Stimulated activated CD4-positive, alpha-beta T cell treated with anti-CD3 and anti-CD28 coated beads, Interleukin-15, amount 100 ng/mL, for 48 hours (primary cell): Measurements from ENCODE around the gene NAT10.
A peak's percentile ranks its signal among the peaks of the same experiment; 100 is the strongest.
"Not testable (repeated sequence)": the region's sequence is repeated elsewhere in the genome, so short reads cannot be mapped to it uniquely, and the experiment has no call there.

ENCODE experiments used
- DNase-seq, 2 donors: peaks; one replicate each; pipeline ENCODE4 v3.0.0-alpha.2; 2020; ENCODE audit warnings: low read depth in 2 of 2

The NAT10 gene

GRCh38 chr11:34105079-34105956, at the start of gene NAT10:
Gene NAT10, plus strand, starts transcription at chr11:34105629. Its CDS starts 2,597 bp downstream, at chr11:34108226.
- DNase-seq = peak; percentile 93 to 97

DNA sequence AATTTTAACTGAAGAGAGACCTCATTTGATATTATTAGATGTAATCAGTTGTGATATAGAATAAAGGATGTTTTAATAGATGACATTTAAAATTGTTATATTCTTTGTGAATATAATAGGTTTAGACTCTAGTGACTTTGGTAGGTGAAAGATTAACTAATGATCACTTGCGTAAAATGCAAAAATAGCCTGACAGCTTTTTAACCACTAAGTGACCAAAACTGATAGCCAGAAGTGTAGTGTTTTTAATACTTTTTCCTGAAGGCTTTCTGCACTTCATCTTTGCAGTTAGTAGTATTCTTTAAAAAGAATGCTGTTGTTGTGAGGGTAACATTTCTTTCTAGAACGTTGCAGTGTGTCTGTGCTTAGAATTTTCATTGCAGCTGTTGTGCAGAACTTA, 48.8 kb upstream of the NAT10 start:
- DNase-seq = no peak

- DNase-seq = no peak
Measured at GRCh38 chr11:34063061-34063795, 42.2 kb upstream of the NAT10 start.

DNA sequence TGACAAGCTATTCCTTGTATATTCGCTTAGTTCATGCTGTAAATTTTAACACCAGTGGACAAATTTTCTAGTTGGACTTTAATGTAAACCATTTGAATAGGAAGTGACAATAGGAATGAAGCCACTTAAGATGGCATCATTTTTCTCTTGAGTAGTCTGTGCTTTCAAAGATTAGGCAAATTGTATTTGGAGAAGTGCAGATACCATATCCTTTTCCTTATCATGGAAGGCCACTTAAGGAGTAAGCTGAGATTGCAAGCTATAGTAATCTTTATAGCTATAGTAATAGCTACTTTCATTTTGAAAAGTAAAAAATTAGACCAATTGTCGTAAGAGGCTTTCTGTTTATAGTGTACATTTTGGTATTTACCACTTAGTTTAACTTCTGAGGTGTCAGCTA, 41.1 kb upstream of the NAT10 start:
- no peak for DNase-seq

DNA sequence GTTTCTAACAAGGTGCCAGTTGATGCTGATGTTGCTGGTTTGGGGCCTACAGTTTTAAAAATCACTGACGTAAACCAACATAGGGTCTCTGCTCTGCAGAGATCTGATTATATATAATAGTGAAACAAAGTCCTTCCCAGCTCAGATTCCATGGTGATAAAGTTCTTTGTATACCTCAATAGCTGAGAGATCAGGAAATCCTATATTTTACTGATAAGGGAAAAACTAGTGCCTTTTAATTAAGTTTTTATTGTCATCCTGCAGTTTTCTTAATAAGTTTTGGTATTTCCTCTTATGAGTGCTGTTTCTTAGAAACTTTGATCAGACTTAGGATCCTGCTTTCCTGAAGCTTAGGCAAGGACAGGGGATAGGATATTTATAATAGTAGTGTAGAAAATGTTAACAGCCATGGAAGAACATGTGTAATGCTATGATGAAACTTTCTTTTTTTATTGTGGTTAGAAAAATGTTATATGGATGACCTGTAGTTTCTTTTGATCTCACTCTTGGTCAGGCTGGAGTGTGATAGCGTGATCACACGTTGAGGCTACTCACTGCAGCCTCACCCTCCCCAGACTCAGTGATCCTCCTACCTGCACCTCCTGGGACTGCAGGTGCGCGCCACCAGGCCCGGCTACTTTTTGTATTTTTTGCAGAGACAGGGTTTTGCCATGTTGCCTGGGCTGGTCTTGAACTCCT, 39.8 kb upstream of the NAT10 start:
- DNase-seq = peak; percentile 13 to 16

GRCh38 chr11:34066766-34067165, 38.7 kb upstream of the NAT10 start:
- DNase-seq = not testable (repeated sequence)

DNA sequence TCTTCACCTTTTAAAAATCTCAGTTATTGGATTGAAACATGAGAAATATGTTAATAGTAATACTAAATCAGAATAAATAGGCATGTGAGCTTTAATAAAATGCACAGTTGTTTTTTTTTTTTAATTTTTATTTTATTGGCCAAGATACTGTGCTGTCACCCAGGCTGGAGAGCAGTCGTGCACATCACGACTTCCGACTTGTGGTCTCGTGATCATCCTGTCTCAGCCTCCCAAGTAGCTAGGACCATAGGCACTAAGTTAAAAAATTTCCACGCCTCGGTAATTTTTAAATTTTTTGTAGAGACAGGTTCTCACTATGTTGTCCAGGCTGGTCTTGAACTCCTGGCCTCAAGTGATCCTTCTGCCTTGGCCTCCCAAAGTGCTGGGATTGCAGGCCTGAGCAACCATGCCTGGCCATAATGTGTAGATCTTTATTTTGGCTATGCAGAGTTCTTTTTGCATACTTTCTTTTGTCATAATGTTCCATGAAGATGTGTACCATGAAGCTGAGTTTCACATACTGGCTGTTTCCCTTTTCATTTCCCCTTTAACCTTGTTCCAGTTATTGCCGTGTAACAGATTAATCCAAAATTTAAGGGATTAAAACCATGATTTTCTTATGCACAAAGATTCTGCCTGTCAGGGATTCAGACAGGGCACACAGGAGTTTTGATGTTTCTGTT, 37.9 kb upstream of the NAT10 start:
- no peak for DNase-seq

DNA sequence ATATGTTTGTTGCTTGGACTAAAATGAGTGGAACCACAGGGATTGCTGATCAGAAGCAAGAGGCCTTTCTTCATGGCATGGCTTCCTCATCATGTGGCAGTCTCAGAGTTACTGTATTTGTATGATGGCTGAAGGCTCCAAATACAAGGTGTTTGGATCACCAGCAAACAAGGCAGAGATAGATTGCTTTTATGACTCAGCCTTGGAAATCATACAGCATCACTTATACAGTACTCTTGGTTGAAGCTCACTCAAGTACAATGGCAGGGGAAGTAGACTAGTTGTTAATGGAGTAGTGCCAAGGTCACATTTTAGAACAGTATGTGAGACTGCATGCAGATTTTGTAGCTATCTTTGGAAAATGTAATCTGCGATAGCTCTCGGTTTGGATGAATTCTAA, 37.3 kb upstream of the NAT10 start:
- no peak for DNase-seq

DNA sequence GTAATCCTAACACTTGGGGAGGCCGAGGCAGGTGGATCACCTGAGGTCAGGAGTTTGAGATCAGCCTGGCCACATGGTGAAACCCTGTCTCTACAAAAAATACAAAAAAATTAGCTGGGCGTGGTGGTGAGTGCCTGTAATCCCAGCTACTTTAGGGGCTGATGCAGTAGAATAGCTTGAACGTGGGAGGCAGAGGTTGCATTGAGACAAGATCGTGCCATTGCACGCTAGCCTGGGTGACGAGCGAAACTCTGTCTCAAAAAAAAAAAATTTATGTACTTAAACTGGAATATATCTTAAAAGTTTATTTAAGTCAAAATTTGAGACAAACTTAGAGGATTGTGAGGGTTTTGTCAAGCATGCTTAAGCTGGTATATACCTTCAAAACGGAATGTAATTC, 34.1 kb upstream of the NAT10 start:
- not testable (repeated sequence) for DNase-seq

GRCh38 chr11:34072041-34072440, 33.4 kb upstream of the NAT10 start:
- no peak for DNase-seq

DNA sequence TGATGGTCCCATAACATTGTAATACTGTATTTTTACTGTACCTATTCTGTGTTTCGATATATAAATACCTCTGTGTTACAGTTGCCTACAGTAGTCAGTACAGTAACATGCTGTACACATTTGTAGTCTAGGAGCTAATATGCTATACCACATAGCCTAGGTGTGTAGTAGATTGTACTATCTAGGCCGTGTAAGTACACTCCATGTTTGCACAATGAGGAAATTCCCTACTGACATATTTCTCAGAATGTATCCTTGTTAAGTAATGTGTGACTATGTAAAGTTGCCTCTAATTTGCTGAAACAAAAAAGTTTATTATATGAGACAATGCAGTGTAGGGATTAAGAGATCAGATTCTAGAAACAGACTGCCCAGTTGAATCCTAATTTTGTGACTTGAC, 32.6 kb upstream of the NAT10 start:
- DNase-seq = no peak

DNA sequence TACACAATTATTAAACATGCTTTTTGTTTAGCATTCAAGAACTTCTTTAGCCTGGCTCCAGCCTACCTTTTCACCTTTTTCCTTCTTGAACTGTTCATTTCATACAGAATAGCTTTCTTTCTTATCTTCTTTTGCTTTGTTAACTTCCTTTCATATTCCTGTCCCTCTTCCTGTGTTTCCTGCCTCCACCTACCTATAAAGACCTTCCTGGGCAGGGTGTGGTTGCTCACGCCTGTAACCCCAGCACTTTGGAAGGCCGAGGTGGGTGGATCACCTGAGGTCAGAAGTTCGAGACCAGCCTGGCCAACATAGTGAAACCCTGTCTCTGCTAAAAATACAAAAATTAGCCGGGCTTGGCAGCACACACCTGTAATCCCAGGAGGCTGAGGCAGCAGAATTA, 31.0 kb upstream of the NAT10 start:
- DNase-seq = no peak

DNA sequence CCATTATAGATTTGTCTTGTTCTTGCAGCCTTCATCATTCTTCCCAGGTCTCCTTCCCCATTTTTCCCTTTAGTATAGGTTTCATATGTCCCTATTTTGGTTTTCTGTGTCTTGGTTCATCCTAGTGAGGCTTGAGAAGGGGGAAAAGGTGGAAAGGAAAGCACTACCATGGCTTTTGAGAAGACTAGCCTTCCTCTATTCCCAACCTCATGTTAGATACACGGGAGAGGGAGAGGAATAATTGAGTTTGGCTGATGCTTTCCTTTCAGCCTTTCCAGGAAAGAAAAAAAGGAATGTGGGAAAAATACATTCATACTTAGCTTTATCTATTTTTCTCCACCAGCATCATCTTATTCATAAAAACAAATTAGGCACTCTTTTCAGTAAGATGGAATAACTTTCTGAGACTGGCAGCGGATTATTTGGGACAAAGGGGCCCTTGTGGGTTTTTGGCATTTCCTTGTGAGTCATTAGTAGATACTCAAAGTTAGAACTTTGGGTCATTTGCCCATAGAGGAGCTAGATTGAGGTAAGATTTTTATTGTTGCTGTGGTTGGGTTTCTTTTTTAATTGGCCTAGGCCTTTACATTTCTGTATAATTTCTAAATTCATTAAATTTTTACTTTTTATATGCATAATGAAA, 30.1 kb upstream of the NAT10 start:
- DNase-seq = no peak

DNA sequence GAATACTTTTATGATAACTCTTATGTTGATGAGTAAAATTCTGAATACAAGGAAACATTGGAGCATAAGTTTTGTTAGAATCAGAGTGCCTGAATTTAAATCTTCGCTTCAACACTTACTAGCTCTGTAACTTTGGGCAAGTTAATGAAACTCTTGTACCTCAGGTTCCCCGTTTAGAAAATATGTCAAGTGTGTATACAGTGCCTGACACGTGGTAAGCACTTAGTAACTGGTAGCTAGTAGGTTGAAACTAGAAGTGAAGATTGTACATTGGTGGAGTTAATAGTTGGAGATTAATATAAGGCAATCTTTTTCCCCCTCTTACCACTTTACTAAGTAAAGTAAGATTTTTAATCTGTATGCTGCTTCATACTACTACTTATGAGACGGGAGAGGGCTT, 24.8 kb upstream of the NAT10 start:
- DNase-seq = no peak

DNA sequence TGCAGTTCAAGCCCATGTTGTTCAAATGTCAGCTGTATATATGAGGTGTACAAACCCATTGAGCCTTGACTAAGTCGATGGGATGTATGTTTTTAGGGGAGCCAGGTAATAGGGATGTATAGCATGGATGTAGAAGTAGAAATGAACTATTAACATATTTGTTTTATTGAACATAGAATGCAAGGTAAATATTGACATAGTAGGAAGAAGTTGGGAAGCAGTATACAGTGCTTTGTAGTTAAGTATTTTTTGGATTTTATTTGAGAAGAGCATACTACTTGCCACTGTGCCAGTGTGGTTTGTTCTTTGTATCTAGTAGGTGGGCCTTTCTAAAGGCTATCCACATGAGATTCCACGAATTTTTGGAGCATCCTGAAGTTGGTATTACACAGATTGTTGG, 20.8 kb upstream of the NAT10 start:
- DNase-seq = no peak

- no peak for DNase-seq
Measured at GRCh38 chr11:34086554-34087283, 18.7 kb upstream of the NAT10 start.

DNA sequence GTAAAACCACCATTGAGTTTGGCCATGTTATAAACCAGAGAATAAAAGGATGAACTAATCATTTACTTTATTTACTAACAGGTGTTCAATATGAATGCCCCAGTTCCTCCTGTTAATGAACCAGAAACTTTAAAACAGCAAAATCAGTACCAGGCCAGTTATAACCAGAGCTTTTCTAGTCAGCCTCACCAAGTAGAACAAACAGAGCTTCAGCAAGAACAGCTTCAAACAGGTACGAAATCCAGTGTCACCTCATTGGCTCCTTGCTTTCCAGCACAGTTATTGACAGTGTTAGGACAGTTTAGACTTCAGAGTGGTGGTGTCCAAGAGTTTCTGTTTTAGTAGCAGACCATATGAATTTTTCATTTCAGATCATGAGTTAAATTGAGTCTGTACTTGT, 13.6 kb upstream of the NAT10 start:
- no peak for DNase-seq

GRCh38 chr11:34094900-34095299, 10.5 kb upstream of the NAT10 start:
- DNase-seq = not testable (repeated sequence)

GRCh38 chr11:34098813-34099212, 6.6 kb upstream of the NAT10 start:
- DNase-seq = no peak

DNA sequence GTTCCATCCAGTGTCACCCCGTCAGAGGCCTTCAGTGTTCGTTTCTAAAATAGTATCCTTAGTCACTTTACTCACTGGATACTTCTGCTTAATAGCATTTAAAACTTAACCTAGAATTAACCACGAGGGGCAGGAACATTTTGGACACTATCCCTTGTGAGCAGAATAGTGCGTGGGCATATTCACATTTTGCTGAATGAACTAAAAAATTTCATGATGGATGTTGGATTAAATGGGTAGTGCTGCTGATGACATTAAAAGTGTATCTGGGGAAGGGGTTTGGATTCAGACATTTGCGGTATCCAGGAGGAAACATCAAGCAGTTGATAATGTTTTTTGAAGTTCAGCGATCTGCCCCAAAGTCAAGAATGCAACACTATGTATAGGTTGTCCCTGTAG, 750 bp upstream of the NAT10 start:
- DNase-seq = no peak
